HUES6 (cell line): Measurements from ENCODE around the gene SHROOM2.

Experiments
- H3K27ac ChIP-seq: 2 replicates; pipeline ENCODE4 v1.7.0; 2013; ENCODE audit warnings: low read depth, mild to moderate bottlenecking, low read length, inconsistent platforms
- H3K27me3 ChIP-seq: 2 replicates; pipeline ENCODE4 v1.6.1; 2013; ENCODE audit warnings: low read length; ENCODE audit not compliant: control insufficient read depth, insufficient read depth
- H3K36me3 ChIP-seq: 2 replicates; pipeline ENCODE4 v1.6.1; 2013; ENCODE audit warnings: low read length; ENCODE audit not compliant: control insufficient read depth, insufficient read depth
- H3K4me1 ChIP-seq: 2 replicates; pipeline ENCODE4 v1.6.1; 2013; ENCODE audit warnings: low read length; ENCODE audit not compliant: control insufficient read depth, insufficient read depth
- H3K4me3 ChIP-seq: 2 replicates; pipeline ENCODE4 v1.5.1; 2013; ENCODE audit warnings: low read depth, low read length
- H3K9ac ChIP-seq: one replicate; pipeline ENCODE4 v1.6.1; 2013; ENCODE audit warnings: mild to moderate bottlenecking, low read length
- H3K9me3 ChIP-seq: 2 replicates; pipeline ENCODE4 v1.6.1; 2013; ENCODE audit warnings: low read depth, low read length; ENCODE audit not compliant: control insufficient read depth, insufficient read depth

Gene SHROOM2

DNA sequence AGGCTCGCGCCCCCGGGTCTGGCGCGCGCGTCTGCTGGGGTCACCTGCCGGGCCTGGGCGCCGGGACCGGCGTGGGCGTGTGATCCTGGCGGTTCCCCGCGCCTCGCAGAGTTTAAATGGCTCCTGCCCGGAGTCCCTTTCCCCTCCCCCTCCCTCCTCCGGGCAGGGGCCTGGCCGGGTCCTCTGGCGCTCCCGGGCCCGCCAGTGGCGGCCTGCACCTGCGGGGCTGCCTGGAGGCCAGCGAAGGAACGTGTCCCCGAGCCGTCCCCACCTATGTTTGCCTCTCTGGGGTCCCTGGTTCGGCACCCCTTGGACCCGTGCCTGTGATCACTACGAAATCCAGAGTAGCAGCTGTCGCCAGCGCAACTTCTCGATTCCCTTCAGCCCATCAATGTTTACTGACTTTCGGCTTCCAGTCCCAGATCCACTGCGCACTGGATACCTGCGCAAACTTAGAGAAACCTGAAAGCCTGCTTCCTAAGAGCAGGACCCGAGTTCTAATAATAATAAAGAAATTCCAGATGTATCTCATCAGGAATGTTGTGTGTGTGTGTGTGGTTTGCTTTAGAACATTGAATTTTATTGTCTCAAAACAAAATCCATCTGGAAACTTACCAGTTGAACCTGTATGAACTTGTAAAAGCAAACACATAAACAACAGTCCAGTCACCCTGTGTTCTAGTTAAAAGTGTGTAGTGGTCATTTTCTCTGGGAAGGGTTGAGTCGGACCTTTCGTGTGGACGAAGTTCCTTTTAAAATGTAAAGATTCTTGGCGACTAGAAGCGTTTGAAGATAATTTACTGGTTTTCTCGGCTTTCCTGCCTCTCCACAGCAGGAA is 788 bp downstream of the SHROOM2 start:
- Histone ChIP-seq H3K27ac (no peak overlapping the region), H3K4me3 (peak overlapping the region; percentile 97), H3K9me3 (no peaks in the 10 kb centered on the region; the same call in 1 of the 2 replicates), H3K9ac (peak overlapping the region; percentile 83), H3K27me3 (peaks cover 6% of the 10 kb centered on the region; the same call in 1 of the 2 replicates), H3K36me3 (no peaks in the 10 kb centered on the region), H3K4me1 (peaks cover 41% of the 10 kb centered on the region)

DNA sequence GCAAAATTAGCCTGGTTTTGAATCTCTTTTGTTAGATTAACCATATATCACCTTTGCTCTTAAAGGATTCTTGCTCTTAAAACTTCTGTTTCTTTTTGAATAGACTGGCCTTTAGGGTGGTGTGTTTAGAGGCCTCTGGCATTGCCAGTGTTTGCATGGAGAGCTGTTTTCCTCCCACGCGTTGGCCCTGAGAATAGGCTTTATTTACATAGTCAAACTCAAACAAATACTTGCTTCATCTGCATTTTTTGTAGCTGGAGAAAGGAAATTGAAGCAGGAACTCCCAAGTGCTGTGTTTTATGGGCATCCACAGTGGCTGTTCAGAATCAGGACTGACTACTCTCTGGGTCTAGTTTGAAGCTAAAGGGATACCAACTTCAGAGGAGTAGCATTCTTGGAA is 2.7 kb downstream of the SHROOM2 start:
- peak overlapping the region; percentile 75 for H3K9ac ChIP-seq
- H3K27ac ChIP-seq = peak overlapping the region; percentile 72; the same call in 1 of the 2 replicates
- H3K4me3 ChIP-seq = peak overlapping the region; percentile 53
- no peaks in the 10 kb centered on the region; the same call in 1 of the 2 replicates for H3K9me3 ChIP-seq
- H3K4me1 ChIP-seq = peaks cover 46% of the 10 kb centered on the region
- H3K27me3 ChIP-seq = peaks cover 6% of the 10 kb centered on the region; the same call in 1 of the 2 replicates
- H3K36me3 ChIP-seq = no peaks in the 10 kb centered on the region

DNA sequence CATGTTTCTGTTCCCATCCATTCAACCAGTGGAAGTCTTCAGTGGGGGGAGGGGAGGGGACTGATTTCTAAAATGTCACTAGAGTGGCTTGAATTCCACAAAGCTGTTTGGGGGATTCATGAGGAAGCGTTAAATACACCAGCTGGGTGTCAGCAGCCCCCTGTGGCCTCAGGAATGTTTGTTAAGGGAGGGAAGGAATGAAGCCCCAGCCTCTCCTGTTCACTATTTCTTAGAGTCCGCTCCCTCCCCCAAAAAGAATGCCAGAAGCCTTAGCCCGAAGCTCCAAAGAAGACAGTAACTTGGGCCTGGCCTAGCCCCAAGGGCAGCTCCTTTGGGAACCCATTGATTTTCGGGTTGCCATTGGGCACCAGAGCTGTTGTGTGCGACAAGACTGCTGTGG is 3.3 kb downstream of the SHROOM2 start:
- H3K4me3 ChIP-seq = peak overlapping the region; percentile 53
- H3K27ac ChIP-seq = peak overlapping the region; percentile 72; the same call in 1 of the 2 replicates
- H3K36me3 ChIP-seq = no peaks in the 10 kb centered on the region
- H3K9me3 ChIP-seq = no peaks in the 10 kb centered on the region; the same call in 1 of the 2 replicates
- H3K9ac ChIP-seq = peak overlapping the region; percentile 75
- peaks cover 46% of the 10 kb centered on the region for H3K4me1 ChIP-seq
- peaks cover 6% of the 10 kb centered on the region; the same call in 1 of the 2 replicates for H3K27me3 ChIP-seq

DNA sequence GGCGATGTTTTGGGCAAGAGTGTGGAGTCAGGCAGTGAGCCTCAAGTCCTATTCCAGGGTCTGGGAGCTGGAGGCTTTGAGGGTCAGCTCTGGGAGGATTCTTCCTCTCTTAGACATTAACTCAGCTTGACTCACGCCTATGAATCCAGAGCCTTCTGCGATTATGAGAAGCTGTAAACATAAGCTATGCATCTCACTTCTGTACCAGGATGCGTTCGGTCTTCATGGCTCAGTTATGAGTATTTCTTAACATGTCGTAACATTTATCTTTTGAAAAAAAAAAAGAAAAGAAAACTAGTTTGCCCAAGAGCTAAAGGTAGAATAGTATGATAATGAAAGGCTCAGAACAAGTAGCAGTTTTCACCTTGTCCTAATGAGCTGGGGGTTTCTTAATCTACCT is 4.6 kb downstream of the SHROOM2 start:
- Histone ChIP-seq H3K9ac (no peak overlapping the region), H3K9me3 (peaks cover 5% of the 10 kb centered on the region; the same call in 1 of the 2 replicates), H3K4me1 (peaks cover 46% of the 10 kb centered on the region), H3K36me3 (no peaks in the 10 kb centered on the region), H3K27me3 (no peaks in the 10 kb centered on the region), H3K27ac (no peak overlapping the region), H3K4me3 (no peak overlapping the region)

DNA sequence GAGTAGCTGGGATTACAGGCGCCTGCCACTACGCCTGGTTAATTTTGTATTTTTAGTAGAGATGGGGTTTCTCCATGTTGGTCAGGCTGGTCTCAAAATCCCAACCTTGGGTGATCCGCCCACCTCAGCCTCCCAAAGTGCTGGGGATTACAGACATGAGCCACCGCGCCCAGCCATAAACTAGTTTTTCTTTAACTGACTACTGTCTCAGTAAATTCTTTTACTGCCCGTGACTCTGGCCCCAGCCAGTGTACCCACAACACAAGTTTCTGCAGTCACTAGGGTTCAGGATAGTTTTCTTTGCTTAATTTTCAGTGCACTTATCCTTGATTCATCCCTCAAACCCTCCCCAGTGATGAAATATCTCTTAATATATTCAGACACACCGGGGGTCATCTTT is 8.3 kb downstream of the SHROOM2 start:
- peaks cover 38% of the 10 kb centered on the region for H3K4me1 ChIP-seq
- no peak overlapping the region for H3K27ac ChIP-seq
- no peak overlapping the region for H3K4me3 ChIP-seq
- peaks cover 6% of the 10 kb centered on the region for H3K9me3 ChIP-seq
- peaks cover 4% of the 10 kb centered on the region; the same call in 1 of the 2 replicates for H3K36me3 ChIP-seq
- H3K27me3 ChIP-seq = no peaks in the 10 kb centered on the region
- H3K9ac ChIP-seq = no peak overlapping the region

DNA sequence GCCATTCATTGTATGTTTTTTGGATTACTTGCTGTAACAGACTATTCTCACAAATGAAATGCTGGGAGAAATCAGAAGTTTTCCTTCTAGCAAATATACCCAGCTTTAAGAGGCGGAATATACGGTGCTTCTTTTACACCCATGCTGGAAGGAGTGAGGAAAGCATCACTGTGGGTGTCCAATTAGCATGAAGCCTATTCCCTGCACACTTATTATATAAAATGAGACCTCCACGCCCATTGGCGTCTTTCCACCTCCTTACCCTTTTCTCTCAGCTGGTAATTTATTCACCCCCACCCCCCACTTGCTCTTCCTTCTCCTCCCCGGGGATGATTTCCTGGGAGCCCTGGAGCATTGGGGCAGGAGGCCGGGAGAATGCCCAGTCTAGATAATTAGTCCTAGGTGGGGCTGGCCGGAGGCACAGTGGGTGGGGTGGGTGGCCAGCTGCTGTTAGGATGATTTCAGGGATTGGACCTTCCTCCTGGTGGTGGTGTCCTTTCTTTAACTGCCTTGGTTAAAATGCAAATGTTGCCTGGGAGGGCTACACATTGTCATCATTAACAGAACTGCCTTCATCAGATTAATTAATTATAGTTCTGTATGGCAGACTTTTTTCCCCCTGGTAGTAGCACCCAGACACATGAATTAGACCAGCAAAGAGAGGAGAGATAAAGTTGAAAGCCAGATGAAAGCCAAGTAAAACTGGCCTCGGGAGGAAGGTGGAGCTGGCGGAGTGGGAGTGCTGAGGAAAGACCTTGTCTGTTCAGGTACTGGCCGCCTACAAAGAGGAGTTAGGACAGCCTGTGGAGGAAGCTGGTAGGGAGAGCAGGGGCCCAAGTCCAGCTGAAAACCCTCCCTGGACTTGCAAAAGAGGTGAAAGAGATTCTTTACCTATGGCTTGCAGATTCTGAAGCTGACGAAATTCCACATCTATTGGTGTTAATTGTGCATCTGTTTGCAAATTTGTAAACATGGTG is 11.4 kb downstream of the SHROOM2 start:
- H3K4me1 ChIP-seq = peaks cover 16% of the 10 kb centered on the region
- peaks cover 12% of the 10 kb centered on the region for H3K9me3 ChIP-seq
- peaks cover 9% of the 10 kb centered on the region for H3K36me3 ChIP-seq
- H3K27ac ChIP-seq = no peak overlapping the region
- H3K27me3 ChIP-seq = no peaks in the 10 kb centered on the region
- no peak overlapping the region for H3K9ac ChIP-seq
- no peak overlapping the region for H3K4me3 ChIP-seq

DNA sequence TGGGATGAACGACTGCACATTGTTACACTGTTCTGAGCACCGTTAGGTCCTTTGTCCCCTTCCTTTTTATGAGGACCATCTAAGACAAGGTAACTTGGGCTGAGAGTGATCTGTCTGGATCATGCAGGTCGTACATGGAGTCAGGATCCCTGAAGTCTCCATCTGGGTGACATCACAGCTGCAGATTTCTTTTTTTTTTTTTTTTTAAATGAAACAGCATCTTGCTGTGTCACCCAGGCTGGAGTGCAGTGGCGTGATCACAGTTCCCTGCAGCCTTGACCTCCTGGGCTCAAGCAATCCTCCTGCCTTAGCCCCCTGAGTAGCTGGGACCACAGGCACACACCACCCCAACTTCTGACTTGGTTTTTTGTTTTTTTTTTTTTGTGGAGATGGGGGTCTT is 16.5 kb downstream of the SHROOM2 start:
- no peak overlapping the region for H3K4me3 ChIP-seq
- H3K9ac ChIP-seq = no peak overlapping the region
- peaks cover 7% of the 10 kb centered on the region for H3K9me3 ChIP-seq
- H3K36me3 ChIP-seq = peaks cover 6% of the 10 kb centered on the region
- H3K27ac ChIP-seq = no peak overlapping the region
- peaks cover 16% of the 10 kb centered on the region for H3K4me1 ChIP-seq
- no peaks in the 10 kb centered on the region for H3K27me3 ChIP-seq

DNA sequence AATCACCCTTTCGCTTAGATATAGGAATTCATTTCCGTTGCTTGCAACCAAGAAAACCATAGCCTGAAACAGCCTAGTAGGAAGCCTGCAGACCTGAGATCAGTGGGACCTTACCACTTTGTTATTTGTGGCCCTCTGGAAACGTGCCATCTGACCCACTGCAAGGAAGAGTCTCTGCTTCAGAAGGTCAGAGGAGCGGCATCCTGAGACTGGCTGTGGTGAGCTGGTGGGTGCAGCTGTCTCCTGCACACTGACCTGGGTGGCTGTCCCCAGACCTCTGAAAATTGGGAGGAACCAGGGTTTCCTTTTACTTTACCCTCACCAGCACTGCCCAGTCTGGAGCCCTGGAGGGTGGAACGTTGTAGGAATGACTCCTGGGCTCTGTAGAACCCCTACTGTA is 18.2 kb downstream of the SHROOM2 start:
- Histone ChIP-seq H3K4me1 (peaks cover 12% of the 10 kb centered on the region), H3K9ac (no peak overlapping the region), H3K9me3 (peaks cover 6% of the 10 kb centered on the region), H3K27ac (no peak overlapping the region), H3K4me3 (no peak overlapping the region), H3K36me3 (peaks cover 6% of the 10 kb centered on the region), H3K27me3 (no peaks in the 10 kb centered on the region)

DNA sequence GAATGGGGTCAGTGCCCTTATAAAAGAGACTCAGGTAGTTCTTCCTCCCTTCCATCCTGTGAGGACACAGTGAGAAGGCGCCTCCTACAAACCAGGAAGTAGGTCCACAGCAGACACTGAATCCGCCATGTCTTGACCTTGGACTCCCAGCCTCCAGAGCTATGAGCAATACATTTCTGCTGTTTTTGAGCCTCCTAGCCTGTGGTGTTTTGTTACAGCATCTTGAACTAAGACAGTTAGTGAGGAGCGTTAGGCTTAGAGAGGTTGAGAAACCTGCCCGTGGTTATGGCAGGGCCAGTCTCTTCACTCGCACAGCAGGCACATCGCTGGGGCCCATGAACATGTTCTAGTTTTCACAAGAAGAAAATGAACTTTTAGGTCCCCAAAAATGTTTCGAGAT is 19.7 kb downstream of the SHROOM2 start:
- no peak overlapping the region for H3K9ac ChIP-seq
- H3K36me3 ChIP-seq = no peaks in the 10 kb centered on the region
- H3K4me3 ChIP-seq = no peak overlapping the region
- no peaks in the 10 kb centered on the region for H3K9me3 ChIP-seq
- no peaks in the 10 kb centered on the region for H3K27me3 ChIP-seq
- H3K27ac ChIP-seq = no peak overlapping the region
- peaks cover 12% of the 10 kb centered on the region for H3K4me1 ChIP-seq

DNA sequence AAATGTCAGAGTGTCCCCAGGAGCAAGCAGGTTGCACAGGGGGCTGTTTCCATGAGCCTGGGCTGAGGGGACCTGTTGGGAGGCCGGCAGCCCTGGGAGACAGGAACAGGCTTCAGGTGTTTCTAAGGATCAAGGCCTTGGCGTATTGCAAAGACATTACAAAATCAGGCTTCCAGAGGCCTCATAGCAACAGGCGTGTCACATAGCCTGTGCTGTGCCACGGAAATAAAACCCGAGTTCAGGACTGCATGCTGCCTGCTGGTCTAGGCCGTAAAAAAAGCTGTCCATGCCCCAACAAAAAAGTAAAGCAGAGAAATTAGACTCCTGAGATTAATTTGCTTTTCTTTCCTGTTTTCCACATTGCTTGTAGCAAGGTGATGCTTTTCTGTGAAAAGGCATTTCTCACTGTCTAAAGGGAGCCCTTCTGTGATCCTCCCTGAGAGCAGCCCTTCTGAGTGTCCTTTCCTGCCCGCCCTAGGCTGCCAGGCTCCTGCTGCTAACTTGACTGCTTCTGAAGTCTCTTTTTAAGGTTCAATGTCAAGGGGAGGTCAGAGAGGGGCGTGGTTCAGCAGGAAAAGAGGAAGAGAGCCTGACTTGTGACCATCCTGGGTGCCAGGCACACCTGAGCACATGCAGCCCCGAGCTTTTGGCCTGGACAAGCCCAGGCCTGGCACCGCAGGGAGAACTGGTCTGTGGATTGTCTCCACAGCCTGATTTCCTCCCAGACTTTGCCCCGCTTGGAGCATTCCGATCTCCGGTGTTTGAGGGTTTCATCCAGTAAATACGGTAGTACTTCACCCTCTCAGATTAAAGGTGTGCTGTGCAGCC is 21.3 kb downstream of the SHROOM2 start:
- H3K36me3 ChIP-seq = no peaks in the 10 kb centered on the region
- H3K9ac ChIP-seq = no peak overlapping the region
- no peak overlapping the region for H3K4me3 ChIP-seq
- no peaks in the 10 kb centered on the region for H3K9me3 ChIP-seq
- H3K4me1 ChIP-seq = peaks cover 12% of the 10 kb centered on the region
- peak overlapping the region; percentile 47; the same call in 1 of the 2 replicates for H3K27ac ChIP-seq
- no peaks in the 10 kb centered on the region for H3K27me3 ChIP-seq
